ENCODE results near the gene ORC6. TPM values are rescaled to one million over a fixed set of nuclear protein-coding genes. Genes with fewer than 3 reads are reported as not detected.

ORC6 gene
- total and polyA plus RNA-seq, 10 of the 15 experiments (the other 5 are each of a cell fraction or from before 2014, with no cell fraction given), result 25.7 to 88.5 (median 49.1) TPM

GRCh38 chr16:46730801-46731690 lies 41.6 kb downstream of the ORC6 start (continued):
- TF ChIP-seq SUPT20H (IDR thresholded peaks at IDR 0.05; ENCODE audit: borderline replicate concordance, control insufficient read depth, low read depth, low read length) (no peak), SPI1 (IDR thresholded peaks at IDR 0.05; ENCODE audit: borderline replicate concordance, insufficient read depth, low read depth, low read length) (no peak), MYC (IDR thresholded peaks at IDR 0.05; ENCODE audit: insufficient read depth, insufficient read length, insufficient replicate concordance, low read length, severe bottlenecking) (no peak)

GRCh38 chr16:46731691-46732555 lies 42.5 kb downstream of the ORC6 start:
- SMC1A ChIA-PET (ENCODE audit: uncharacterized antibody, unreplicated experiment), result no interaction called here
- in situ Hi-C loops (cut with MboI) (no loop called here), intact Hi-C loops (cut with micrococcal nuclease; ENCODE audit: unreplicated experiment) (no loop called here)
- Histone ChIP-seq H3K27me3 (replicated peaks in 1 of 2; ENCODE audit: control insufficient read depth in 2 of 2, insufficient read depth in 2 of 2, low read length in 1 of 2) (no peaks in the 10 kb centered on the region), H3K4me3 (no peak overlapping the region), H3K4me2 (ENCODE audit: control insufficient read depth, insufficient read depth) (no peak overlapping the region), H3K36me3 (ENCODE audit: control insufficient read depth in 2 of 2, insufficient read depth in 2 of 2, low read length in 1 of 2) (no peaks in the 10 kb centered on the region; a peak in 1 of 4 replicates), H3K27ac (ENCODE audit: control insufficient read depth, insufficient read depth) (no peak overlapping the region), H3K9ac (ENCODE audit: control insufficient read depth, insufficient read depth, low read length) (no peak overlapping the region), H3K79me2 (ENCODE audit: control insufficient read depth, insufficient read depth, low read length) (no peaks in the 10 kb centered on the region), H3K9me3 (replicated peaks; ENCODE audit: control insufficient read depth, insufficient read depth, low read length) (no peaks in the 10 kb centered on the region), H4K20me1 (ENCODE audit: control insufficient read depth, insufficient read depth) (no peaks in the 10 kb centered on the region), H2AFZ (ENCODE audit: control insufficient read depth, low read depth, low read length) (no peak overlapping the region), H3K4me1 (ENCODE audit: control insufficient read depth, insufficient read depth, low read length) (no peaks in the 10 kb centered on the region)
- RAD21 ChIA-PET (ENCODE audit: unreplicated experiment), result no interaction called here
- no TSS peak for BruUV-seq (replicated peaks)
- CTCF ChIA-PET, result no interaction called here
- DNase-seq (ENCODE audit: low read depth, low spot score) (no peak), FAIRE-seq (no peak), ATAC-seq (peak; percentile 49)
- POLR2A ChIA-PET, result interaction anchor here (0.6 kb wide), 1 partner anchor 22 kb away, joined by 3 read pairs; no protein-coding TSS in a partner anchor
- TF ChIP-seq BHLHE40 (IDR thresholded peaks at IDR 0.05; ENCODE audit: borderline replicate concordance in 1 of 2, low read depth in 2 of 2, low read length in 1 of 2), result peak in 1 of 2 experiments; percentile 56; a peak in 2 of 4 replicates
- TF ChIP-seq, protein P1, sequence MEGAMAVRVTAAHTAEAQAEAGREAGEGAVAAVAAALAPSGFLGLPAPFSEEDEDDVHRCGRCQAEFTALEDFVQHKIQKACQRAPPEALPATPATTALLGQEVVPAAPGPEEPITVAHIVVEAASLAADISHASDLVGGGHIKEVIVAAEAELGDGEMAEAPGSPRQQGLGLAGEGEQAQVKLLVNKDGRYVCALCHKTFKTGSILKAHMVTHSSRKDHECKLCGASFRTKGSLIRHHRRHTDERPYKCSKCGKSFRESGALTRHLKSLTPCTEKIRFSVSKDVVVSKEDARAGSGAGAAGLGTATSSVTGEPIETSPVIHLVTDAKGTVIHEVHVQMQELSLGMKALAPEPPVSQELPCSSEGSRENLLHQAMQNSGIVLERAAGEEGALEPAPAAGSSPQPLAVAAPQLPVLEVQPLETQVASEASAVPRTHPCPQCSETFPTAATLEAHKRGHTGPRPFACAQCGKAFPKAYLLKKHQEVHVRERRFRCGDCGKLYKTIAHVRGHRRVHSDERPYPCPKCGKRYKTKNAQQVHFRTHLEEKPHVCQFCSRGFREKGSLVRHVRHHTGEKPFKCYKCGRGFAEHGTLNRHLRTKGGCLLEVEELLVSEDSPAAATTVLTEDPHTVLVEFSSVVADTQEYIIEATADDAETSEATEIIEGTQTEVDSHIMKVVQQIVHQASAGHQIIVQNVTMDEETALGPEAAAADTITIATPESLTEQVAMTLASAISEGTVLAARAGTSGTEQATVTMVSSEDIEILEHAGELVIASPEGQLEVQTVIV (IDR thresholded peaks at IDR 0.05; ENCODE audit: borderline replicate concordance, partially characterized antibody), result no peak
- no peak for TF ChIP-seq CHD2 (IDR thresholded peaks at IDR 0.05; ENCODE audit: borderline replicate concordance, low read depth, low read length)
- no peak for TF ChIP-seq E2F4 (IDR thresholded peaks at IDR 0.05; ENCODE audit: low read depth, low read length)
- no peak for TF ChIP-seq NFIC (IDR thresholded peaks at IDR 0.05; ENCODE audit: low read depth, low read length)
- 54% methylated on average over 23 of the region's 23 CpGs for WGBS (ENCODE audit: insufficient coverage, insufficient replicate concordance, low lambda C conversion rate, missing lambda C conversion rate)

All from GM12878 (cell line).